ENCODE measurements around the gene LAMA3.

DNA sequence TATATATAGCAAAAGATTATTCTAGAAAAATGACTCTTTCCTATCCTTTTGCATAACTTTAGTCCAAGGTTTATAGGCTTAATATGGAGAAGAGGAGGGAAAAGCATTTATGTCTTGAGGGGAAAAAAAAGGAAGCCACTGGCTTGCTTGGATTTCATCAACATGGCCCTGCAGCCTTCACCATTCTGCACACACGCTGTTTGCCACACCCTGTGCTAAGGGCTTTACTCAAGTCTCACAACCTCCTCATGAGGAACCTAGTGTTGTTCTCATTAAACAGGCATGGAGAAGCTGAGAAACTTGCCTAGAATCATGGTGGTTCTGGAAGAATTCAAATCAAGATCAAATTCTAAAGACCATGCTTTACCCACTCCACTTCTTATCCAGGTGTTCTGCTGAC lies 208.0 kb downstream of the LAMA3 start:
- TF ChIP-seq, protein P1, sequence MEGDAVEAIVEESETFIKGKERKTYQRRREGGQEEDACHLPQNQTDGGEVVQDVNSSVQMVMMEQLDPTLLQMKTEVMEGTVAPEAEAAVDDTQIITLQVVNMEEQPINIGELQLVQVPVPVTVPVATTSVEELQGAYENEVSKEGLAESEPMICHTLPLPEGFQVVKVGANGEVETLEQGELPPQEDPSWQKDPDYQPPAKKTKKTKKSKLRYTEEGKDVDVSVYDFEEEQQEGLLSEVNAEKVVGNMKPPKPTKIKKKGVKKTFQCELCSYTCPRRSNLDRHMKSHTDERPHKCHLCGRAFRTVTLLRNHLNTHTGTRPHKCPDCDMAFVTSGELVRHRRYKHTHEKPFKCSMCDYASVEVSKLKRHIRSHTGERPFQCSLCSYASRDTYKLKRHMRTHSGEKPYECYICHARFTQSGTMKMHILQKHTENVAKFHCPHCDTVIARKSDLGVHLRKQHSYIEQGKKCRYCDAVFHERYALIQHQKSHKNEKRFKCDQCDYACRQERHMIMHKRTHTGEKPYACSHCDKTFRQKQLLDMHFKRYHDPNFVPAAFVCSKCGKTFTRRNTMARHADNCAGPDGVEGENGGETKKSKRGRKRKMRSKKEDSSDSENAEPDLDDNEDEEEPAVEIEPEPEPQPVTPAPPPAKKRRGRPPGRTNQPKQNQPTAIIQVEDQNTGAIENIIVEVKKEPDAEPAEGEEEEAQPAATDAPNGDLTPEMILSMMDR (IDR thresholded peaks at IDR 0.05), result no peak
- TF ChIP-seq POLR2A (IDR thresholded peaks at IDR 0.05), result no peak

Measured in right lobe of liver (tissue), 4 donors.